GM18508 (cell line): ENCODE data around the gene POTEM.
"Not testable (repeated sequence)": the region's sequence is repeated elsewhere in the genome, so short reads cannot be mapped to it uniquely, and the experiment has no call there.

Source experiments
- ATAC-seq: cut with Tn5 transposase; IDR thresholded peaks from one replicate; pipeline ENCODE4 v1.9.1; 2021; ENCODE audit warnings: moderate number of reproducible peaks; ENCODE audit not compliant: insufficient read depth, unreplicated experiment

The POTEM gene

DNA sequence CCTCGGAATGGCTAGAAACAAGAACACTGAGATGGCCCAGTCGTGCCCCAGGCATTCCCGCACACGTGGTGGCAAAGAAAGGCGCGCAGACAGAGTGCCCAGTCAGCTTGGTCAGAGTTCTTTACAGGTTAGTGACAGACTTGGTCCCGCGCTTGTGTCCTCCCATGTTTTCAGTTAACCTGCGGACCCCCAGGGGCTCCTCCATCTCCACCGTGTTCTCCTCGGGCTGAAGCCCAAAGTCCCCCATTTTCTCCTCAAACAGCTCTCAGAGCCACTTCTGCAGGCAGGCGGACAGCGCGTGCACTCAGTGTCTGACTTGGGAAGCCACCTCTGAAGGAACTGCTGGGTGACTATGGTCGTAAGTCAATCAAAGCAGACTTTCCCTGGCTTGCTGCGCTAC lies 60.7 kb downstream of the POTEM start:
- not testable (repeated sequence) for ATAC-seq

GRCh38 chr14:19036811-19037382 lies 69.7 kb downstream of the POTEM start:
- not testable (repeated sequence) for ATAC-seq

DNA sequence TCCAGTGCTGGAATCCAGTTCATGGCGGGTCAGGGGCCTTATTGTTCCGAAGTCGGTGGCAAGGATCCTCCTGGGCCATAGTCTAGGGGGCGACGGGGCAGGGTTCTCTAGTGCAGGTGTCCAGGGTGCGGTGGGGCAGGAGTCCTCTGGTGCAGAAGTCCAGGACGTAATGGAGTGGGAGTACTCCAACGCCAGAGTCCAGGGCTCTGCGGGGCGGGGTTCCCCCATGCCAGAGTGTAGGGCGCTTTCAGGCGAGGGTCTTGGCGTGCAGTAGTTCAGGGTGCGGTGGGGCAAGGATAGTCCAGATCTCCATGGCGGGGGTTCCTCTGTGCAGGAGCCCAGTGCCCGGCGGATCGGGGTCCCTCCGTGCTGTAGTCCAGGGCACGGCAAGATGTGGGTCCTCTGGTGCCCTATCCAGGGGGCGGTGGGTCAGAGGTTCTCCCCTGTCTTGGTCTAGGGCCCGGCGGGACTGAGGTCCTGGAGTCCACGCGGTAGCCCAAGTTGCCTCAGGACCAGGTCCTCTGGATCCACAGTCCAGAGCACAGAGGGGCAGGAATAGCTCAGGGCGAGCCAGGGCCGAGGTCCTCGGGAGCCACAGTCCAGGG lies 70.9 kb downstream of the POTEM start:
- not testable (repeated sequence) for ATAC-seq

GRCh38 chr14:19038785-19039184 lies 71.6 kb downstream of the POTEM start:
- not testable (repeated sequence) for ATAC-seq

DNA sequence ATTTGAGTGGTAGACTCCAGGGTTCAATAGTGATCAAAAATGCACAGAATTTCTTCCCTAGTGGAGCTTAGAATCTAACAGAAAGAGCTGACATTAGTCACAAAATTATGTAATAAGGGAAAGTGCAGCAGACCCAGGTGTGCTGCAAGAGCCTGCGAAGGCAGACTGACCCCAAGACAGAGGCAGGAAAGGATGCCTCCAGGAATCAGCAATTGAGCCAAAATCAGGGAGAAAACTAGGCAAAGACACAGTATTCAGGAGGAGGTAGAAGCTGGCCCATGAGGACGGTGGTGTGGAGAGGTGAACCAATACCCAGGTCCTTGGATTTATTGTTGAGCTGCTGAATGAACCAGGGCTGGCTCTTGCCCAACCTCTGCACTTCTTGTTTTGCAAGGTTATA lies 76.2 kb downstream of the POTEM start:
- not testable (repeated sequence) for ATAC-seq
